SK-N-MC (cell line): ENCODE measurements around the gene LAG3.

Source experiments
- EZH2 ChIP-seq: fragments of 200-600 bp; sonication (generic); IDR thresholded peaks from one replicate; pipeline ENCODE4 v1.6.1; 2017; ENCODE audit warnings: antibody characterized with exemption
- POLR2AphosphoS5 ChIP-seq: IDR thresholded peaks from 2 replicates; pipeline ENCODE4 v1.6.1; 2012; ENCODE audit warnings: mild to moderate bottlenecking, low read depth, low read length, borderline replicate concordance

- TF ChIP-seq EZH2 (no peak), POLR2AphosphoS5 (no peak)
Measured at GRCh38 chr12:6772726-6773589, 638 bp downstream of the LAG3 start.
